K562 (cell line): Measurements from ENCODE around the gene METRNL. TPM values are rescaled to one million over a fixed set of nuclear protein-coding genes. Genes with fewer than 3 reads are reported as not detected.

Experiments used
- ATAC-seq: fragments of 200-7000 bp; cut with Tn5 transposase; 3 replicates; pipeline ENCODE4 v1.9.1; 2020; ENCODE audit warnings: moderate library complexity
- BruUV-seq: library from RNA; stranded (reverse); fragments of 400-500 nt; replicated peaks from 2 replicates; lab custom pipeline; 2021; lab: Mats Ljungman, UMichigan
- CTCF ChIA-PET: fragments of 300-600 bp; formaldehyde crosslinking; extraction: SDS; loops from one replicate; lab custom pipeline; 2021; ENCODE audit warnings: low intra/inter-chr PET ratio; lab: Yijun Ruan, JAX
- POLR2A ChIA-PET: fragments of 300-600, 350-650 bp; sonication (Branson Sonifier 250); formaldehyde crosslinking; extraction: SDS; loops from one replicate; lab custom pipeline; 2021; ENCODE audit warnings: antibody characterized with exemption, inconsistent platforms; lab: Yijun Ruan, JAX
- DNase-seq, 4 experiments: peaks; one replicate each; pipeline versions ENCODE4 v3.0.0 to v3.0.0-alpha.2; 2011 to 2018; ENCODE audit warnings: low spot score in 3 of 4, mixed read lengths in 3 of 4; ENCODE audit errors: extremely low read depth in 1 of 4
- FAIRE-seq: peaks from 2 replicates; lab custom pipeline; 2011; peaks lifted over from hg19 to GRCh38; lab: Jason Lieb, UNC
- H2AFZ ChIP-seq: 2 replicates; pipeline ENCODE4 v1.6.0; 2011; ENCODE audit warnings: low read depth, low read length, control low read depth, inconsistent platforms
- H3K27ac ChIP-seq: fragments of 200-600 bp; 3 replicates; pipeline ENCODE4 v1.8.0; 2011; ENCODE audit warnings: low read depth, mild to moderate bottlenecking, control low read depth, inconsistent platforms, low read length, moderate library complexity, mixed read lengths; ENCODE audit errors: extremely low read depth
- H3K27me3 ChIP-seq, 2 experiments: fragments of 300-600 bp in 1 of 2; 2 replicates in 1 of 2; 3 replicates in 1 of 2; pipeline versions ENCODE4 v1.6.0 to v1.8.0; 2011; ENCODE audit warnings: inconsistent platforms in 2 of 2, low read length in 2 of 2, mild to moderate bottlenecking in 1 of 2, mixed read lengths in 1 of 2, moderate library complexity in 1 of 2; ENCODE audit not compliant: control insufficient read depth in 2 of 2, insufficient read depth in 2 of 2
- H3K36me3 ChIP-seq: fragments of 300-600 bp; 3 replicates; pipeline ENCODE4 v1.8.0; 2011; ENCODE audit warnings: mild to moderate bottlenecking, low read length, inconsistent platforms; ENCODE audit not compliant: control insufficient read depth, insufficient read depth
- H3K4me1 ChIP-seq, 2 experiments: fragments of 200-600 bp in 1 of 2; replicated peaks in 1 of 2; 2 replicates in 1 of 2; 3 replicates in 1 of 2; pipeline versions ENCODE4 v1.5.1 to v1.8.0; 2011; ENCODE audit warnings: inconsistent platforms in 2 of 2, low read length in 2 of 2, mild to moderate bottlenecking in 1 of 2, mixed read lengths in 1 of 2, moderate library complexity in 1 of 2; ENCODE audit not compliant: control insufficient read depth in 2 of 2, insufficient read depth in 2 of 2
- H3K4me2 ChIP-seq: 2 replicates; pipeline ENCODE4 v1.6.1; 2011; ENCODE audit warnings: low read length, control low read depth, inconsistent platforms, mixed read lengths; ENCODE audit not compliant: insufficient read depth
- H3K4me3 ChIP-seq: fragments of 200-600 bp; sonication (generic), shearing (Covaris generic); 2 replicates; pipeline ENCODE4 v1.5.1; 2016; ENCODE audit warnings: control low read depth, inconsistent platforms
- H3K79me2 ChIP-seq: fragments of 200-600 bp; 3 replicates; pipeline ENCODE4 v1.8.0; 2011; ENCODE audit warnings: low read length, inconsistent platforms; ENCODE audit not compliant: control insufficient read depth, insufficient read depth
- H3K9ac ChIP-seq, 2 experiments: 2 replicates each; pipeline versions ENCODE4 v1.6.0 to v1.6.1; 2011; ENCODE audit warnings: low read depth in 2 of 2, low read length in 2 of 2, control low read depth in 1 of 2, inconsistent platforms in 1 of 2, mild to moderate bottlenecking in 1 of 2, mixed read lengths in 1 of 2; ENCODE audit not compliant: insufficient read depth in 1 of 2
- H3K9me1 ChIP-seq: one replicate; pipeline ENCODE4 v1.6.0; 2011; ENCODE audit warnings: inconsistent platforms, mild to moderate bottlenecking, low read length, moderate library complexity; ENCODE audit not compliant: control insufficient read depth, insufficient read depth
- H3K9me3 ChIP-seq: replicated peaks from 2 replicates; pipeline ENCODE4 v1.5.1; 2011; ENCODE audit warnings: low read depth, low read length, inconsistent platforms; ENCODE audit not compliant: control insufficient read depth, insufficient read depth
- H4K20me1 ChIP-seq: replicated peaks from 2 replicates; pipeline ENCODE4 v1.6.1; 2011; ENCODE audit warnings: low read length, inconsistent platforms, mixed read lengths; ENCODE audit not compliant: control insufficient read depth, insufficient read depth
- BCL6 ChIP-seq: fragments of 250-450 bp; sonication (Bioruptor Pico); IDR thresholded peaks from 2 replicates; pipeline ENCODE4 v1.4.0; 2020
- BRD9 ChIP-seq: fragments of 450-650 bp; IDR thresholded peaks from 2 replicates; pipeline ENCODE4 v1.6.1; 2018; ENCODE audit warnings: low read depth; ENCODE audit not compliant: partially characterized antibody
- CAMTA2 ChIP-seq: fragments of 250-450 bp; sonication (Bioruptor Pico); conservative IDR thresholded peaks from 2 replicates; pipeline ENCODE4 v1.5.1; 2022
- CBFA2T3 ChIP-seq: fragments of 450-650 bp; IDR thresholded peaks from 2 replicates; pipeline ENCODE4 v1.6.1; 2017
- CTBP1 ChIP-seq: fragments of 450-650 bp; IDR thresholded peaks from 2 replicates; pipeline ENCODE4 v1.6.1; 2016; ENCODE audit warnings: borderline replicate concordance
- DDX20 ChIP-seq: fragments of 450-650 bp; IDR thresholded peaks from 2 replicates; pipeline ENCODE4 v1.6.1; 2016; ENCODE audit warnings: missing genetic modification characterization, low read depth, mild to moderate bottlenecking, missing compliant biosample characterization, moderate library complexity
- DEAF1 ChIP-seq: fragments of 450-650 bp; formaldehyde crosslinking; IDR thresholded peaks from 2 replicates; pipeline ENCODE4 v1.4.0; 2020; ENCODE audit warnings: mild to moderate bottlenecking, moderate library complexity
- ELF2 ChIP-seq: fragments of 250-450 bp; sonication (Bioruptor Pico); IDR thresholded peaks from 2 replicates; pipeline ENCODE4 v1.5.0; 2021; ENCODE audit warnings: mild to moderate bottlenecking
- HMG20B ChIP-seq: fragments of 250-450 bp; sonication (Bioruptor Pico); IDR thresholded peaks from 2 replicates; pipeline ENCODE4 v1.5.0; 2021; ENCODE audit warnings: mild to moderate bottlenecking
- HMGN3 ChIP-seq: IDR thresholded peaks from 2 replicates; pipeline ENCODE4 v1.6.1; 2011; ENCODE audit warnings: borderline replicate concordance, low read depth, mild to moderate bottlenecking, mixed read lengths, low read length; ENCODE audit not compliant: insufficient read length; ENCODE audit errors: extremely low read depth
- ILF3 ChIP-seq: fragments of 450-650 bp; IDR thresholded peaks from 2 replicates; pipeline ENCODE4 v1.6.1; 2018; ENCODE audit warnings: antibody characterized with exemption, mild to moderate bottlenecking, moderate library complexity, borderline replicate concordance
- IRF2 ChIP-seq: sonication (generic); formaldehyde crosslinking; IDR thresholded peaks from 2 replicates; pipeline ENCODE4 v1.8.1; 2022; ENCODE audit warnings: mild to moderate bottlenecking, missing genetic modification reagents
- KAT8 ChIP-seq: fragments of 450-650 bp; IDR thresholded peaks from 2 replicates; pipeline ENCODE4 v1.6.1; 2016; ENCODE audit warnings: low read depth, mild to moderate bottlenecking
- KDM4B ChIP-seq, 2 experiments: fragments of 450-650 bp in 1 of 2; sonication (generic) in 1 of 2; IDR thresholded peaks; 2 replicates each; pipeline ENCODE4 v1.6.1; 2016 to 2017; ENCODE audit warnings: borderline replicate concordance in 2 of 2, antibody characterized with exemption in 1 of 2, low read depth in 1 of 2, mild to moderate bottlenecking in 1 of 2
- LCOR ChIP-seq: sonication (generic); formaldehyde crosslinking; IDR thresholded peaks from 2 replicates; pipeline ENCODE4 v1.8.0; 2022; ENCODE audit warnings: mild to moderate bottlenecking, missing genetic modification reagents
- NR2C1 ChIP-seq, 2 experiments: fragments of 450-650 bp; IDR thresholded peaks; 2 replicates each; pipeline ENCODE4 v1.6.1; 2017; ENCODE audit warnings: mild to moderate bottlenecking in 2 of 2, antibody characterized with exemption in 1 of 2, inconsistent platforms in 1 of 2, missing compliant biosample characterization in 1 of 2, missing genetic modification characterization in 1 of 2
- RAD21 ChIP-seq, 2 experiments: fragments of 250-450 bp in 1 of 2; fragments of 450-650 bp in 1 of 2; sonication (Bioruptor Pico) in 1 of 2; formaldehyde crosslinking in 1 of 2; IDR thresholded peaks in 1 of 2; conservative IDR thresholded peaks in 1 of 2; 2 replicates each; pipeline versions ENCODE4 v1.4.0 to v1.8.0; 2020 to 2022; ENCODE audit warnings: mild to moderate bottlenecking in 2 of 2, moderate library complexity in 1 of 2
- RBM15 ChIP-seq: fragments of 200-400 bp; formaldehyde crosslinking; IDR thresholded peaks from 2 replicates; pipeline ENCODE4 v1.6.1; 2018; ENCODE audit warnings: mild to moderate bottlenecking, low read length, moderate library complexity; ENCODE audit not compliant: insufficient read depth
- RUNX1 ChIP-seq: sonication (generic); IDR thresholded peaks from 2 replicates; pipeline ENCODE4 v1.6.1; 2016; ENCODE audit warnings: antibody characterized with exemption, low read depth
- SAP30 ChIP-seq: fragments of 200-600 bp; sonication (generic); IDR thresholded peaks from 2 replicates; pipeline ENCODE4 v1.6.1; 2012; ENCODE audit warnings: borderline replicate concordance, low read depth, mild to moderate bottlenecking, moderate library complexity, low read length, control low read depth, inconsistent platforms; ENCODE audit not compliant: insufficient read depth, poor library complexity, severe bottlenecking
- SRSF7 ChIP-seq: fragments of 200-400 bp; formaldehyde crosslinking; optimal IDR thresholded peaks from 2 replicates; pipeline ENCODE3; 2017; ENCODE audit warnings: mild to moderate bottlenecking, low read depth, low read length
- XRCC4 ChIP-seq: IDR thresholded peaks from one replicate; pipeline ENCODE4 v1.6.1; 2011; ENCODE audit not compliant: insufficient read depth, insufficient read length; ENCODE audit errors: extremely low read depth
- ZNF239 ChIP-seq: fragments of 250-450 bp; sonication (Bioruptor Pico); IDR thresholded peaks from 2 replicates; pipeline ENCODE4 v1.4.0; 2020; ENCODE audit warnings: mild to moderate bottlenecking
- ZSCAN29 ChIP-seq: fragments of 450-650 bp; IDR thresholded peaks from 2 replicates; pipeline ENCODE4 v1.6.1; 2017
- WGBS: fragments of 100-300 bp; shearing (Covaris generic); methylation state at CpG from one replicate; pipeline ENCODE4 v1.1.6; 2016; ENCODE audit warnings: low coverage, mixed read lengths; ENCODE audit not compliant: insufficient coverage; ENCODE audit errors: missing lambda C conversion rate; 5-methylcytosine and 5-hydroxymethylcytosine counted together
- in situ Hi-C: fragments of 300-500 bp; cut with MboI; formaldehyde crosslinking; loops from 4 replicates; pipeline ENCODE4 v1.15.0; 2018; ENCODE audit warnings: inconsistent platforms, mixed read lengths
- intact Hi-C: fragments of 100-400 bp; cut with micrococcal nuclease; formaldehyde crosslinking; loops from 2 replicates; pipeline ENCODE4 v1.14.2; 2022
- polyA plus RNA-seq, 8 experiments: library from polyadenylated mRNA; depleted of rRNA in 4 of 8; stranded (reverse) in 5 of 8; unstranded in 3 of 8; fragments of >200 nt; fragmentation: Nextera tagmentation in 2 of 8; fragmentation: Illumina TruSeq in 1 of 8; extraction: Ambion mirVana in 2 of 8; extraction: Trizol in 1 of 8; gene quantifications; 2 replicates each; pipeline versions ENCODE4 v1.2.1 to v1.2.3, GENCODE V29; 2011 to 2014; ENCODE audit warnings: inconsistent platforms in 1 of 8, missing spikeins in 1 of 8
- total RNA-seq, 7 experiments: library from RNA; depleted of rRNA in 6 of 7; stranded (reverse); fragments of >200 nt in 6 of 7; fragmentation: Illumina TruSeq in 2 of 7; extraction: Trizol in 2 of 7; gene quantifications; 2 replicates each; pipeline versions ENCODE4 v1.2.1 to v1.2.3, GENCODE V29; 2011 to 2021; ENCODE audit warnings: low replicate concordance in 1 of 7

METRNL gene
- total and polyA plus RNA-seq, 9 of the 15 experiments (the other 6 are each of a cell fraction or from before 2014, with no cell fraction given) = 0.17 to 31.8 (median 2.9) TPM

GRCh38 chr17:83126275-83126811, 46.9 kb downstream of the METRNL start:
- no peak overlapping the region for H3K27ac ChIP-seq
- H4K20me1 ChIP-seq = 0 out of 2 replicates have a peak, but pooled peaks cover 5% of the 10 kb centered on the region
- peaks cover 17 to 44% of the 10 kb centered on the region in 2 experiments; a peak in 4 of 5 replicates for H3K4me1 ChIP-seq
- BruUV-seq = no TSS peak
- 12% methylated on average over 12 of the region's 12 CpGs for WGBS
- CTCF ChIA-PET = no interaction called here
- in situ Hi-C loops = no loop called here
- H3K36me3 ChIP-seq = no peaks in the 10 kb centered on the region
- H3K9me1 ChIP-seq = no peaks in the 10 kb centered on the region
- ATAC-seq (peak; percentile 31), DNase-seq (peak; percentile 30 to 59 (median 46)), FAIRE-seq (no peak)
- peaks cover 32 to 60% of the 10 kb centered on the region in 2 experiments for H3K27me3 ChIP-seq
- H3K79me2 ChIP-seq = no peaks in the 10 kb centered on the region
- peak overlapping the region in 1 of 2 experiments; percentile 12; a peak in 1 of 4 replicates for H3K9ac ChIP-seq
- intact Hi-C loops = no loop called here
- H3K4me2 ChIP-seq = no peak overlapping the region
- POLR2A ChIA-PET = interaction anchor here (1.1 to 1.2 kb wide), 2 partner anchors 11 to 15 kb away, joined by 4 to 5 read pairs; no protein-coding TSS in a partner anchor
- H2AFZ ChIP-seq = no peak overlapping the region
- no peaks in the 10 kb centered on the region for H3K9me3 ChIP-seq
- no peak overlapping the region for H3K4me3 ChIP-seq
- TF ChIP-seq CTBP1 = no peak
- TF ChIP-seq RUNX1 = no peak
- TF ChIP-seq ZNF239 (CRISPR knock-in tag) = no peak
- TF ChIP-seq NR2C1 (IDR thresholded peaks at IDR 0.05) = peak; percentile 45; the same call in 1 of the 2 replicates
- TF ChIP-seq NR2C1 (tag; IDR thresholded peaks at IDR 0.05) = 0 out of 2 replicates have a peak, but pooled peaks have one; percentile 29
- TF ChIP-seq BCL6 (CRISPR knock-in tag) = no peak
- TF ChIP-seq ZSCAN29 = no peak
- TF ChIP-seq ILF3 = no peak
- no peak for TF ChIP-seq XRCC4
- no peak for TF ChIP-seq IRF2 (CRISPR knock-in tag)
- TF ChIP-seq ELF2 (CRISPR knock-in tag) = no peak
- TF ChIP-seq RAD21 (CRISPR knock-in tag; conservative IDR thresholded peaks at IDR 0.05 in 1 of 2, IDR thresholded peaks at IDR 0.05 in 1 of 2) = no peak
- TF ChIP-seq RBM15 = no peak
- TF ChIP-seq SRSF7 = no peak
- no peak for TF ChIP-seq DEAF1
- no peak for TF ChIP-seq DDX20
- no peak for TF ChIP-seq CAMTA2 (CRISPR knock-in tag)
- no peak for TF ChIP-seq BRD9
- TF ChIP-seq LCOR (CRISPR knock-in tag) = no peak
- no peak for TF ChIP-seq SAP30
- no peak for TF ChIP-seq HMGN3
- TF ChIP-seq CBFA2T3 = peak; percentile 42
- TF ChIP-seq KDM4B (IDR thresholded peaks at IDR 0.05; ENCODE audit: borderline replicate concordance in 2 of 2, low read depth in 1 of 2) = no peak
- TF ChIP-seq HMG20B (CRISPR knock-in tag) = no peak
- TF ChIP-seq KAT8 = no peak
